K562 (cell line): ENCODE data around the gene SF3A2. TPM values are rescaled to one million over a fixed set of nuclear protein-coding genes. Genes with fewer than 3 reads are reported as not detected.

Experiments used
- CBX8 ChIP-seq: fragments of 200-600 bp; sonication (generic); IDR thresholded peaks from 2 replicates; pipeline ENCODE4 v1.6.1; 2012; ENCODE audit warnings: borderline replicate concordance, mixed run types, low read depth, mild to moderate bottlenecking, moderate library complexity, mixed read lengths, low read length, control low read depth, inconsistent platforms; ENCODE audit not compliant: poor library complexity, severe bottlenecking; ENCODE audit errors: extremely low read depth
- E2F1 ChIP-seq: sonication (generic); formaldehyde crosslinking; IDR thresholded peaks from 2 replicates; pipeline ENCODE4 v1.8.1; 2023; ENCODE audit warnings: mild to moderate bottlenecking, missing genetic modification reagents, moderate library complexity
- JUN ChIP-seq, 2 experiments: sonication (generic) in 1 of 2; formaldehyde crosslinking in 1 of 2; IDR thresholded peaks; 2 replicates each; pipeline versions ENCODE4 v1.6.1 to v1.8.0; 2012 to 2022; ENCODE audit warnings: borderline replicate concordance in 2 of 2, mild to moderate bottlenecking in 2 of 2, improper control_type of control experiment in 1 of 2, low read depth in 1 of 2, low read length in 1 of 2, missing genetic modification reagents in 1 of 2
- KDM4B ChIP-seq, 2 experiments: fragments of 450-650 bp in 1 of 2; sonication (generic) in 1 of 2; IDR thresholded peaks; 2 replicates each; pipeline ENCODE4 v1.6.1; 2016 to 2017; ENCODE audit warnings: borderline replicate concordance in 2 of 2, antibody characterized with exemption in 1 of 2, low read depth in 1 of 2, mild to moderate bottlenecking in 1 of 2
- MTA1 ChIP-seq: fragments of 450-650 bp; IDR thresholded peaks from 2 replicates; pipeline ENCODE4 v1.6.1; 2017; ENCODE audit warnings: borderline replicate concordance
- PHTF2 ChIP-seq: fragments of 250-450 bp; sonication (Bioruptor Pico); IDR thresholded peaks from 2 replicates; pipeline ENCODE4 v1.5.0; 2021; ENCODE audit warnings: mild to moderate bottlenecking
- PKNOX1 ChIP-seq: fragments of 450-650 bp; IDR thresholded peaks from 2 replicates; pipeline ENCODE4 v1.6.1; 2016
- STAT5A ChIP-seq: IDR thresholded peaks from 2 replicates; pipeline ENCODE4 v1.6.1; 2012; ENCODE audit warnings: low read length, inconsistent platforms, borderline replicate concordance
- TCF7 ChIP-seq: sonication (generic); IDR thresholded peaks from 2 replicates; pipeline ENCODE4 v1.6.1; 2016; ENCODE audit warnings: antibody characterized with exemption, borderline replicate concordance
- XRCC3 ChIP-seq: fragments of 450-650 bp; IDR thresholded peaks from 2 replicates; pipeline ENCODE4 v1.6.1; 2017; ENCODE audit warnings: mild to moderate bottlenecking, moderate library complexity
- YBX1 ChIP-seq: fragments of 450-650 bp; IDR thresholded peaks from 2 replicates; pipeline ENCODE4 v1.7.1; 2016; ENCODE audit warnings: mild to moderate bottlenecking
- ZC3H11A ChIP-seq: IDR thresholded peaks from 2 replicates; pipeline ENCODE4 v1.6.1; 2012; ENCODE audit warnings: low read depth, low read length, improper control_type of control experiment
- ZNF12 ChIP-seq: sonication (generic); formaldehyde crosslinking; IDR thresholded peaks from 2 replicates; pipeline ENCODE4 v1.4.0; 2020; ENCODE audit warnings: mild to moderate bottlenecking, missing genetic modification reagents
- ZNF407 ChIP-seq: fragments of 450-650 bp; IDR thresholded peaks from 2 replicates; pipeline ENCODE4 v1.6.1; 2016; ENCODE audit warnings: low read depth
- polyA plus RNA-seq, 8 experiments: library from polyadenylated mRNA; depleted of rRNA in 4 of 8; stranded (reverse) in 5 of 8; unstranded in 3 of 8; fragments of >200 nt; fragmentation: Nextera tagmentation in 2 of 8; fragmentation: Illumina TruSeq in 1 of 8; extraction: Ambion mirVana in 2 of 8; extraction: Trizol in 1 of 8; gene quantifications; 2 replicates each; pipeline versions ENCODE4 v1.2.1 to v1.2.3, GENCODE V29; 2011 to 2014; ENCODE audit warnings: inconsistent platforms in 1 of 8, missing spikeins in 1 of 8
- total RNA-seq, 7 experiments: library from RNA; depleted of rRNA in 6 of 7; stranded (reverse); fragments of >200 nt in 6 of 7; fragmentation: Illumina TruSeq in 2 of 7; extraction: Trizol in 2 of 7; gene quantifications; 2 replicates each; pipeline versions ENCODE4 v1.2.1 to v1.2.3, GENCODE V29; 2011 to 2021; ENCODE audit warnings: low replicate concordance in 1 of 7

Gene SF3A2
- total and polyA plus RNA-seq, 9 of the 15 experiments (the other 6 are each of a cell fraction or from before 2014, with no cell fraction given): 0.17 to 194 (median 22.8) TPM

- peak; percentile 71; the same call in 1 of the 2 replicates for TF ChIP-seq ZNF407
- TF ChIP-seq PKNOX1: peak; percentile 59
- peak in 1 of 2 experiments; percentile 94; a peak in 2 of 4 replicates for TF ChIP-seq KDM4B (IDR thresholded peaks at IDR 0.05; ENCODE audit: borderline replicate concordance in 2 of 2, low read depth in 1 of 2)
- no peak for TF ChIP-seq XRCC3
- TF ChIP-seq YBX1: no peak
- no peak for TF ChIP-seq CBX8
- no peak for TF ChIP-seq STAT5A
- TF ChIP-seq TCF7: peak; percentile 16
- TF ChIP-seq PHTF2: peak; percentile 76; the same call in 1 of the 2 replicates
- TF ChIP-seq ZNF12 (CRISPR knock-in tag): no peak
- TF ChIP-seq ZC3H11A: peak; percentile 66; the same call in 1 of the 2 replicates
- no peak for TF ChIP-seq MTA1
- peak; percentile 46; the same call in 1 of the 2 replicates for TF ChIP-seq E2F1 (CRISPR knock-in tag)
- no peak; the same call in 1 of the 2 replicates for TF ChIP-seq JUN (IDR thresholded peaks at IDR 0.05; ENCODE audit: borderline replicate concordance, low read depth, low read length)
- TF ChIP-seq JUN (CRISPR knock-in tag; IDR thresholded peaks at IDR 0.05; ENCODE audit: borderline replicate concordance): 0 out of 2 replicates have a peak, but pooled peaks have one; percentile 20
Observed at GRCh38 chr19:2273356-2274184, 36.9 kb downstream of the SF3A2 start (continued).
